ENCODE measurements around the gene FCGBP.
A peak's percentile ranks its signal among the peaks of the same experiment; 100 is the strongest.

Gene FCGBP

DNA sequence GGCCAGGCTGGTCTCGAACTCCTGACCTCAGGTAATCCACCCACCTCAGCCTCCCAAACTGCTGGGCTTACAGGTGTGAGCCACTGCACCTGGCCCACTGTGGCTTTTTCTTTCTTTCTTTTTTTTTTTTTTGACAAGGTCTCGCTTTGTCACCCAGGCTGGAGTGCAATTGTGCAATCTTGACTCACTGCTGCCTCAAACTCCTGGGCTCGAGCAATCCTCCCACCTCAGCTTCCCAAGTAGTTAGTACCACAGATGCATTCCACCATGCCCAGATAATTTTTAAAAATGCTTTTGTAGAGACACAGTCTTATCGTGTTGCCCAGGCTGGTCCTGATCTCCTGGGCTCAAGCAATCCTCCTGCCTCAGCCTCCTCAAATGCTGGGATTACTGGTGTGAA, 12.1 kb upstream of the FCGBP start:
- no peak for DNase-seq (ENCODE audit: low read depth)

GRCh38 chr19:39943586-39943985, 9.2 kb upstream of the FCGBP start:
- DNase-seq (ENCODE audit: low read depth) = no peak

DNA sequence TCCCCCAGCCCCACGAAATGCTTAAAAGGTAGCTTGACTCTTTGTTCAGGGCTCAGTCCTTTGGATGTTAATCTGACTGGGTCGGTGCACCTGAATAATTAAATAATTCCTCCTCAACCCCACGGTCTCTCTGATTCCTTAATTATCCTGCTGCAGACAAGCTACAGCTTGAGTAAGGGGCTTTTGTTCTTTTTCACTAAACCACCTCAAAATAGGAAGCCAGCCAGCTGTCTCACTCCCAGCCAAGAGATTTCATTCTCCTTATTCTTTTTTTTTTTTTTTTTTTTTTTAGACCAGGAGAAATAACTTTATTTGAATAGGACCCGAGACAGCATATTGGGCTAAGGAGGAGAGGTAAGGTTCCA, 7.9 kb upstream of the FCGBP start:
- no peak for DNase-seq (ENCODE audit: low read depth)

DNA sequence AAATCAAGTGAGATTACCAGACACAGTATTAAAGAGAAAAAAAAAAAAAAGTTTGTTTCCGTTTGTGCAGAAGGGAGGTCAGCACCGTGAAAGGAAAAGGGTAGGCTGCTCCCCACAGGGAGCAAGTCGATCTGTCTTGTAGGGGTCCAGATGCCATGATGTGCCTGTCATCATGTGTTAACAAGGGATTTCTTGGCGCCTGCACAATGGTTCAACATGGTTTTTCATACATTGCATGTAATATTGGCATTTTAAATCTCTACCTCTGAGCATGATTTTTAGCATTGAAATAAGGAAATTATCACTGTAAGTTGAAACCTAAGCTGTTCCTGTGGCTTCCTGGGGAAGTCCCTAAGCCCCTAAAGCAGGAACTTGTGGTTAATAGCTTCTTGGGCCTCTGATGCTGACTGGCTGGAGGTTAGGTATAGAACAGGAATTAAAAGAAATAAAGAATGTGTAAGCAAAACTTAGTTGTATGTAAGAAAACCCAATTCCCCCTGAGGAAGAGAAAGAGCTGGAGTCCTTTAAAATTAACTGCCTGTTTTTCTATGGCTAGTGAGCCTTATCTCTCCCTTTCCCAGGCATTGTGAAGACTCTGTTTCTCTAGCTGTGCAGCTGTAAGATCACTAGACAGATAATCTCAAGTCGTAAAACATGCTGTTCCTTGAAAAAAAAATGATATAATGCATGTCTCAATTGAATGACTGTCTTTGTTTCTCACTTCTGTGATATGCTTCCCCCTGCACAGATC, 7.4 kb upstream of the FCGBP start:
- peak; percentile 26 for DNase-seq (ENCODE audit: low read depth)

GRCh38 chr19:39941151-39941550, 6.7 kb upstream of the FCGBP start:
- no peak for DNase-seq (ENCODE audit: low read depth)

GRCh38 chr19:39940221-39940833, 5.9 kb upstream of the FCGBP start:
- DNase-seq (ENCODE audit: low read depth) = no peak

GRCh38 chr19:39939556-39939955, 5.1 kb upstream of the FCGBP start:
- DNase-seq (ENCODE audit: low read depth) = no peak

GRCh38 chr19:39937787-39938186, 3.4 kb upstream of the FCGBP start:
- no peak for DNase-seq (ENCODE audit: low read depth)

GRCh38 chr19:39937094-39937720, 2.8 kb upstream of the FCGBP start:
- peak; percentile 28 for DNase-seq (ENCODE audit: low read depth)

- no peak for DNase-seq (ENCODE audit: low read depth)
These were observed 2.2 kb upstream of the FCGBP start for GRCh38 chr19:39936622-39937021.

DNA sequence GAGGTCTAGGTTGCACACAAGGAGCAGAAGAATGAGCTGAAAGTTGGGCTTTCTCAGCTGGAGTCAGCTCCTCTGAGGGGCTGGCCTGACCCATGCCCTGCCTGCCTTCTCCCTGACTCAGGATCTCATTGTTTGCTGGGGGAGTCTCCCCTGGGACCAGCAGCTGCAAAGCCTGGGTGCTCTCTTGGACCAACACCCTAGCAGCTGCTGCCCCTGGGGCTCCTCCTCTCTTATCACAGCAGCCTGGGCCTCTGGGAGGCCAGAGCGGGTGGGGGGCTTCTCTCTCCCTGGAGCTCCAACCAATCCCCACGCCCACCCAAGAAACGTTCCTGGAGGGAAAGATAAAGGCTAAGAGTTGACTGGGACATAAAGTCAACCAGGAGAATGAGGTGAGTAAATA, 1.6 kb upstream of the FCGBP start:
- DNase-seq (ENCODE audit: low read depth) = no peak

GRCh38 chr19:39935364-39935661, 879 bp upstream of the FCGBP start:
- DNase-seq (ENCODE audit: low read depth) = no peak

DNA sequence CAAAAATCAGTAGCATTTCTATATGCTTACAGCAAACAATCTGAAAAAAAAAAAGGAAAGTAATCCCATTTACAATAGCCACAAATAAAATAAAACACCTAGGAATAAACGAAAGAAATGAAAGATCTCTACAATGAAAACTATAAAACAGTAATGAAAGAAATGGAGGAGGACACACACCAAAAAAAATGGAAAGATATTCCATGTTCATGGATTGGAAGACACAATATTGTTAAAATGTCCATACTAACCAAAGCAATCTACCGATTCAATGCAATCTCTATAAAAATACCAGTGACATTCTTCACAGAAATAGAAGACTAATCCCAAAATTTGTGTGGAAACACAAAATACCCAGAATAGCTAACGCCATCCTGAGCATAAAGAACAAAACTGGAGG, 4.7 kb downstream of the FCGBP start:
- no peak for DNase-seq (ENCODE audit: low read depth)

GRCh38 chr19:39928357-39928725, 6.1 kb downstream of the FCGBP start:
- no peak for DNase-seq (ENCODE audit: low read depth)

DNA sequence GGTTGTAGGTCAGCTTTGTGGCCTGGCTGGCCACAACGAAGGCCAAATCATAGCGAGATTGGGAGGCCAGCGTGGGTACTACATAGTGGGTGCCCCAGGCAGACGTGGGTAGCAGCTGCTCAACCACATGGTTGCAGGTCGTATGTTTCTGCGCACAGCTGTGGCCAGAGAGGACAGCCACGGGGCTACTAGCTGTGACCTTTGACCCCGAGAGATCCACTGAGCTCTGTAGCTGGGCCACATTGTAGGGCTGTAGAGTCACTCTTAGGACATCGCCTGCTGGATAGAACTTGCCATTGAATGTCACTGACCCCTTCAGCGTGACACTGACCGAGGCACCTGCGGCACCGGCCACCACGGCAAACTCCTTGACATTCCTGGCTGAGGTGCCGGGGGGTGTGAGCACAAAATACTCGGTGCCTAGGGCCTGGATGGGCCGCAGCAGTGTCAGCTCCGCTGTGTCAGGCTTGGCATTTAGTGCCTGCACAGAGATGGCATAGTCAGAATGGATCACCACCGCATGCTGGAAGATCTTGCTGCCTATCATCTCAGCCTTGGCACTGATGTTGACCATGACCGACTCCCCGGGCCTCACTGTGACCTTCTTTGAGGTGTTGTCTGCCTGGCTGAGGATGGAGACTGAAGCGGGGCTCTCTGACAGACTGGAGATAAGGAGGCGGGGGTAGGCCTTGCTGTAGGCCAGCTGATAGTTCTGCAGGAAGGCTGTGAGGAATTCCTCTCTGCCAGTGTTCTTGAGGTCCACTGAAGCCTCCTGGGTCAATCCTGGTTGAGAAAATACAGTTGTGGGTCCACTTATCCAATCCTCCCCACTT, 6.7 kb downstream of the FCGBP start:
- no peak for DNase-seq (ENCODE audit: low read depth)

GRCh38 chr19:39927076-39927475, 7.4 kb downstream of the FCGBP start:
- no peak for DNase-seq (ENCODE audit: low read depth)

DNA sequence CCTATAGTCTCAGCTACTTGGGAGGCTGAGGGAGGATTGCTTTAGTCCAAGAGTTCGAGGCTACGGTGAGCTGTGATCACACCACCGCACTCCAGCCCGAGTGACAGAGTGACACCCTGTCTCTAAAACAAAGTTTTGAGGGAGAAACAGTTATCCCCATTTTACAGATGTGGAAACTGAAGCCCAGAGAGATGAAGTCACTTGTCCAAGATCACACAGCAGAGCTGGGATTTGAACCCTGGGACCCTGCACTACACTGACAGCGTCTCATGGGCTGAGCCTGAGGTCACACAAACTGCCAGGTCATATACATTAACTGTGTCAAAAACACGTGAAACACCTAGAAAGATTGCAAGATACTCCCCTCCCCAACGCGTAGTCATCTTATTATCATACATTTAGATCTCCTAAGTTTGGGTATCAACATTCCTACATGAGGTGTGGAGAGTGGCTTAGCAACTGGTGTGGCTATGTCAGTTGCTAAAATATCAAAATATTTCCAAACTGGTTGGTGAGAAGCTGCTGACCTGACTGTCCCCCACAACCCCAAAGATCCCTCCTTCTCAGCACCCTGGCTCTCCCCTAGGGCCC, 8.2 kb downstream of the FCGBP start:
- no peak for DNase-seq (ENCODE audit: low read depth)

DNA sequence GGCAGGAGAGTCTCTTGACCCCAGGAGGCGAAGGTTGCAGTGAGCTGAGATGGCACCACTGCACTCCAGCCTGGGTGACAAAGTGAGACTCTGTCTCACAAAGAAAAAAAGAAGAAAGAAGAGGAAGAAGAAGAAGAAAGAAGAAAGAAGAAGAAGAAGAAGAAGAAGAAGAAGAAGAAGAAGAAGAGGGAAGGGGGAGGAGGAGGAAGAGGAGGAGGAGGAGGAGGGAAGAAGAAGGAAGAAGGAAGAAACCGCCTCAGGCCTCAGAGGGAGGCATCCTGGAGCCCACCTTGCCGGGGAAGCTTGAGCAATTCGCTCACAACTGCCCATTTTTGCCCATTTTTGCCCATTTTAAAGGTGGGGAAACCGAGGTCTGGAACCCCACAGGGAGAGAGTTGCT, 9.5 kb downstream of the FCGBP start:
- DNase-seq (ENCODE audit: low read depth) = no peak

DNA sequence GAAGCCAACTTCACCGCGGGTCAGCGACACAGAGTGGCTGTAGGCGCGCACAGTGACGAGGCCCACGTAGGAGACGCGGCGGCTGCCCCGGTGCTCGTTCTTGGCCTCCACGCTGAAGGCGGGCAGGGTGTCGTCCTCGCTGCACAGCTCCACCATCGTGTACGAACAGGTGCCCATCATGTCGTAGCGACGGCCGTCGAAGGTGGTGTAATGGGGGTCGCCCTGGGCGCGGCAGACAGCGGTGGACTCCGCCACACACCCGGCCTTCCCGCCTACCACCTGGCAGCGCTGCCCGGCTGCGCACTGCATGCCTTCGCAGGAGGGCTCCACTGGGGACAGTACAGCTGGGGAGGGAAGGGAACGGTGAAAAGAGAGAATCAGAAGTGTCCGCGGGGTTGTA, 10.0 kb downstream of the FCGBP start:
- no peak for DNase-seq (ENCODE audit: low read depth)

DNA sequence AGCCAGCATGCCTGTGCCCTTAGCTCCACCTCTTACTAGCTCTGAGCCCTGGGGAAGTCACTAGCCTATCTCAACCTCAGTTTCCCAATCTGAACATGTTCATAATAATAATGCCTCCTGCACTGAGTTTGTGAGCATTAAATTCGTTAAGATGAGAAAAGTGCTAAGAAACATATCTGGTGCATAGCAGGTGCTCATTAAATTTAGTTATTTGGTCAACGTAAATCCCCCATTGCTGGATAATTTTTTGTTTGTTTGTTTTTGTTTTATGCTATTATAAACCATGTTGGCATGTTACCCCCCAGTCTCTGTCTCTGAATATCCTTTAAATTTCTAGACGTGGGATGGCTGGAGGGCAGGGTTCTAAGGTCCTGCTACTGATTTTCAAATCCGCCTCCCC, 10.6 kb downstream of the FCGBP start:
- no peak for DNase-seq (ENCODE audit: low read depth)

GRCh38 chr19:39919976-39920375, 14.5 kb downstream of the FCGBP start:
- DNase-seq (ENCODE audit: low read depth) = no peak

DNA sequence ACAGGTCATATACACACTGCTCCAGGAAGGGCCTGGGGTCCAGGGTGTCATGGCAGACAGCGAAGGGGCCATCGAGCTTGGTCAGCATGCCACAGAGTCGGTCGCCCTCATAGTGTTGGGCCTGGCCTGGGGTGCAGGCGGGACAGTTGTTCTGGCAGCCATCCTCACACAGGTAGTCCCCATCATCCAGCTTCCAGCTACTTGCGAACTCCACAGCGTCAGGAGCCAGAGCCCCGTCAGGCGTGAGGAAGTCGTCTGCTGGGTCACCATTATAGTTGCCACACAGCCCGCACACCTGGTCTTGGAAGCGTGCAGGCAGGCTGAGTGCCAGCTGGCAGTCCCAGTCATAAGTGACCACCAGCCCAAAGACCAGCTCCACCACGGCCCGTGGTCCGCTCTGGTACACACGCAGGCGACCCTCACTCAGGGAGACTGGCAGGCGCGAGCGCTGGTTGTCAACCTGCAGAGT, 16.2 kb downstream of the FCGBP start:
- DNase-seq (ENCODE audit: low read depth) = no peak
